HUES6 (cell line): ENCODE data around the gene ZNF560.
"Not testable (repeated sequence)": the region's sequence is repeated elsewhere in the genome, so short reads cannot be mapped to it uniquely, and the experiment has no call there.

Experiments
- H3K27ac ChIP-seq: 2 replicates; pipeline ENCODE4 v1.7.0; 2013; ENCODE audit warnings: low read depth, mild to moderate bottlenecking, low read length, inconsistent platforms
- H3K27me3 ChIP-seq: 2 replicates; pipeline ENCODE4 v1.6.1; 2013; ENCODE audit warnings: low read length; ENCODE audit not compliant: control insufficient read depth, insufficient read depth
- H3K36me3 ChIP-seq: 2 replicates; pipeline ENCODE4 v1.6.1; 2013; ENCODE audit warnings: low read length; ENCODE audit not compliant: control insufficient read depth, insufficient read depth
- H3K4me1 ChIP-seq: 2 replicates; pipeline ENCODE4 v1.6.1; 2013; ENCODE audit warnings: low read length; ENCODE audit not compliant: control insufficient read depth, insufficient read depth
- H3K4me3 ChIP-seq: 2 replicates; pipeline ENCODE4 v1.5.1; 2013; ENCODE audit warnings: low read depth, low read length
- H3K9ac ChIP-seq: one replicate; pipeline ENCODE4 v1.6.1; 2013; ENCODE audit warnings: mild to moderate bottlenecking, low read length
- H3K9me3 ChIP-seq: 2 replicates; pipeline ENCODE4 v1.6.1; 2013; ENCODE audit warnings: low read depth, low read length; ENCODE audit not compliant: control insufficient read depth, insufficient read depth

ZNF560 gene

DNA sequence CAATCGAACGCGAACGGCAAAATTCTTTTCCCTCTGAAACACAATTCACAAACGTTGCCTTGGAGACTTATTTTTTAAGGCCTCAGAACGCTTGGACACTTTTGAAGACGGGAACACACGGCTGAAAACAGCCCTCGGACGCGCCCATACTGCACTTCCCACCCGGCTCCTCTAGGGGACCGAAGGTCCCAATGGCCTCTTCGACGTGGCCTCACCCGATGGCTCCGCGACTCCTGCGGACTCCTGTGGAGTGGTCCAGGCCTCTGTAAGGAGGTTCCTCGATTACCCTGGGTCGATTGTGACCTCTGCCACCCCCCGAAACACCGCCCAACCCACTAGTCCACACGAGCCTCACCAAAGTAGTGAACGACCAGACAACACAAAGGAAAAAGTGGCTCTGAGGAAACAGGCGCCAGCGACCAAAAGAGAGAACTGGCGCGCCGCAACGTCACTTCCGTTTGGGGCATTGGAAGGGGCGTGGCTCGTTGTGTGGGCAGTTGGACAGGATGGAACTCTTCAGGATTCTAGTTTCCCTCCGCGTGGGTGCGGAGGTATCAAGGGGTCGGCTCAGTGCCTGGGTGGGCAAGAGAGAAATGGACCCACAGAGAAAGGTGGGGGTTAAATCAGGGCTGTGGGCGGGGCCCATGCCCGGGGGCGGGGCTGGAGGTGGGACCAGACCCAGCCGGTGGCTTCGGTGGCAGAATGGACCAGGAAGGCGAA lies at the start of gene ZNF560:
Gene ZNF560, minus strand, starts transcription at position 434 of the 720 bp plus-strand sequence. CDS start 23,303 bp downstream, outside the sequence.
- no peak within 1 kb of the TSS for H3K9ac ChIP-seq
- no peak within 1 kb of the TSS for H3K27ac ChIP-seq
- H3K36me3 ChIP-seq: no peaks in the 10 kb centered on the region
- peak within 1 kb of the TSS; percentile 57; the same call in 1 of the 2 replicates for H3K4me3 ChIP-seq
- no peaks in the 10 kb centered on the region for H3K4me1 ChIP-seq
- peaks cover 57% of the 10 kb centered on the region for H3K9me3 ChIP-seq
- H3K27me3 ChIP-seq: no peaks in the 10 kb centered on the region

DNA sequence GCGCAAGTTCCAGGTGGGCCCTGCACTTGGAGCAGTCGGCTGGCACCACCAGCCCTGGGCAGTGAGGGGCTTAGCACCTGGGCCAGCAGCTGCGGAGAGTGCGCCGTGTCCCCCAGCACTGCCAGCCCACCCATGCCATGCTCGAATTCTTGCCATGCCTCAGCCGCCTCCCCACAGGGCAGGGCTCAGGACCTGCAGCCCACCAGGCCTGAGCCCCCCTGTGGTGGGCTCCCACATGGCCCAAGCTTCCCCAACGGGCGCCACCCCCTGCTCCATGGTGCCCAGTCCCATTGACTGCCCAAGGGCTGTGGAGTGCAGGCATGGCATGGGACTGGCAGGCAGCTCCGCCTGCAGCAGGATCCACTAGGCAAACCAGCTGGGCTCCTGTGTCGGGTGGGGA lies 49.5 kb upstream of the ZNF560 start:
- no peak overlapping the region for H3K9ac ChIP-seq
- no peaks in the 10 kb centered on the region for H3K36me3 ChIP-seq
- H3K4me3 ChIP-seq: no peak overlapping the region
- peaks cover 33% of the 10 kb centered on the region for H3K9me3 ChIP-seq
- no peaks in the 10 kb centered on the region for H3K27me3 ChIP-seq
- H3K27ac ChIP-seq: no peak overlapping the region
- H3K4me1 ChIP-seq: no peaks in the 10 kb centered on the region

DNA sequence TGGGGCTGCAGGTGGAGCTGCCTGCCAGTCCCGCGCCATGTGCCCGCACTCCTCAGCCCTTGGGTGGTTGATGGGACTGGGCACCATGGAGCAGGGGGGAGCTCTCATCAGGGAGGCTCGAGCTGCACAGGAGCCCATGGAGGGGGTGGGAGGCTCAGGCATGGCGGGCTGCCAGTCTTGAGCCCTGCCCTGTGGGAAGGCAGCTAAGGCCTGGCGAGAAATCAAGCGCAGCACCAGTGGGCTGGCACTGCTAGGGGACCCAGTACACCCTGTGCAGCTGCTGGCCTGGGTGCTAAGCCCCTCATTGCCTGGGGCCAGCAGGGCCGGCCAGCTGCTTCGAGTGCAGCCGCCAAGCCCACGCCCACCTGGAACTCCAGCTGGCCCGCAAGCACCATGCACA lies 42.9 kb upstream of the ZNF560 start:
- not testable (repeated sequence) for H3K27ac ChIP-seq, H3K36me3 ChIP-seq, H3K4me3 ChIP-seq, H3K9me3 ChIP-seq, H3K9ac ChIP-seq, H3K4me1 ChIP-seq, H3K27me3 ChIP-seq

- not testable (repeated sequence) for H3K4me1 ChIP-seq, H3K27ac ChIP-seq, H3K4me3 ChIP-seq, H3K9ac ChIP-seq, H3K27me3 ChIP-seq
- Histone ChIP-seq H3K9me3 (peaks cover 16% of the 10 kb centered on the region), H3K36me3 (peaks cover 19% of the 10 kb centered on the region)
Observed at GRCh38 chr19:9539921-9540320, 41.5 kb upstream of the ZNF560 start.

DNA sequence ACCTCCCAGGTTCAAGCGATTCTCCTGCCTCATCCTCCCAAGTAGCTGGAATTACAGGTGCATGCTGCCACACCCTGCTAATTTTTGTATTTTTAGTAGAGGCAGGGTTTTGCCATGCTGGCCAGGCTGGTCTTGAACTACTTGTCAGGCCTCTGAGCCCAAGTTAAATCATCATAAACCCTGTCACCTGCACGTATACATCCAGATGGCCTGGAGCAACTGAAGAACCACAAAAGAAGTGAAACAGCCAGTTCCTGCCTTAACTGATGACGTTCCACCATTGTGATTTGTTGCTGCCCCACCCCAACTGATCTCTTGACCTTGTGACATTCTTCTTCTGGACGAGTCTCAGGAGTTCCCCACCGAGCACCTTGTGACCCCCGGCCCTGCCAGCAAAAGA lies 40.8 kb upstream of the ZNF560 start:
- Histone ChIP-seq H3K36me3 (peaks cover 26% of the 10 kb centered on the region), H3K9me3 (peaks cover 20% of the 10 kb centered on the region), H3K27ac (0 out of 2 replicates have a peak overlapping the region, but pooled peaks have one; percentile 88), H3K9ac (peak overlapping the region; percentile 85), H3K4me3 (peak overlapping the region; percentile 93)
- H3K4me1 ChIP-seq, H3K27me3 ChIP-seq: not testable (repeated sequence)

DNA sequence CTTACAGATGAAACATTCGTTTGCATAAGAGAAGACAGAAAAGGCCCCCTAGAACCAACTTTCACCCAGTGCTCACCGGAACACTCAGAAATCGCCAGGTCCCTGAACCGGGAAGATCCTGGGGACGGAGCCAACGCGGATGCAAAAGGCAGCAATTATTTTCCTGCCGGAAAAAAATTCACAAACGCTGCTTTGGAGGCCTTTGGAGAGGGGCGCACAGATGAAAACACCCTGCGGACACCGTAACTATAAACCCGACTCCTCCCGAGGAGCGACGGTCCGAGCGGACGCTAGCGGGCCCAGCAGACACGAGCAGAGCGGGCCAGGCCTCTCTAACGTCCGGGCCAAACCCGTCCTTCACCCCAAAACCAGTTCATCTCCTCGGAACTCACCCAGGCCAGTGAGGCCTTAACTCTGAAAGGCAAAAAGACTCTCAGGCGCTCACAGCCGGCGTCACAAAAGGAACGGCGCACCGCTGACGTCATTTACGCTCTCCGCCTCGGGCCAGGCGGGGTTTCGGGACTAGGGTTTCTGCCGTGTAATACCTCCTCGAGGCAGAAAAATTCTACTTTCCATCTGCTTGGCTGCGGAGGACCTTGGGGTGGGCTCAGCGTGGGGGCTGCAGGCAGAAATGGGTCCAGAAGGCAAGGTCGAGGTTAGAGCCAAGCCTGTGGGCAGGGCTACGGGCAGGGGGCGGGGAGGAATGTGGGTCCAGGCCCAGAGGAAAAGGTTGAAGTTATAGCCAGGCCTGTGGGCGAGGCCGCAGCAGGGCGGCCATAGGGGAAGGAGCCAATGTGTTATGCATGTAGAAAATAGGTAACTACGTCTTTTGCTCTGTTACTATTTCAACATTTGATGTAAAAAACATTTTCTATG lies 40.0 kb upstream of the ZNF560 start, which contains the start of gene ZNF426:
Gene ZNF426, minus strand, starts transcription at position 463 of the 876 bp plus-strand sequence. CDS start 2,413 bp downstream, outside the sequence.
- Histone ChIP-seq H3K4me1 (no peaks in the 10 kb centered on the region), H3K9me3 (peaks cover 27% of the 10 kb centered on the region), H3K9ac (peak within 1 kb of the TSS; percentile 85), H3K36me3 (peaks cover 34% of the 10 kb centered on the region), H3K27ac (peak within 1 kb of the TSS; percentile 88), H3K27me3 (no peaks in the 10 kb centered on the region), H3K4me3 (peak within 1 kb of the TSS; percentile 93)

DNA sequence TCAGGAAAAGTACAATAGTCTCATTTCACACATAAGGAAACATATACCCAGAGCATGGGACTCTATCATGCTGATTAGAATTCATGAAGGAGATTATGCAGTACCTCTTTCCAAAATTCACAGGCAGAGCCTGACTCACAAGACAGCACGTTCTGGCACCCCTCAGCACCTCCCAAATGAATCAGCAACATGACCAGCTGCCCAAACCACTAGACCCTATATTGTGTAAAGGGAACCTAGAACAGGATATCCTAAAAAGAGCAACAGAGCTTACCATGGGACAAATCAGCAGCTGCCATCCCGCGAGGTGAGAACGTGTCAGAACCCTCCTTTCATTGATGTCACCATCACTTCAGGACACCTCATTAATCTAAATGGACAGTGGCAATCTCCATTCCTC lies 37.5 kb upstream of the ZNF560 start:
- H3K9ac ChIP-seq: no peak overlapping the region
- no peaks in the 10 kb centered on the region for H3K27me3 ChIP-seq
- peaks cover 59% of the 10 kb centered on the region for H3K36me3 ChIP-seq
- H3K9me3 ChIP-seq: peaks cover 45% of the 10 kb centered on the region
- H3K4me3 ChIP-seq: no peak overlapping the region
- H3K27ac ChIP-seq: no peak overlapping the region
- H3K4me1 ChIP-seq: no peaks in the 10 kb centered on the region

DNA sequence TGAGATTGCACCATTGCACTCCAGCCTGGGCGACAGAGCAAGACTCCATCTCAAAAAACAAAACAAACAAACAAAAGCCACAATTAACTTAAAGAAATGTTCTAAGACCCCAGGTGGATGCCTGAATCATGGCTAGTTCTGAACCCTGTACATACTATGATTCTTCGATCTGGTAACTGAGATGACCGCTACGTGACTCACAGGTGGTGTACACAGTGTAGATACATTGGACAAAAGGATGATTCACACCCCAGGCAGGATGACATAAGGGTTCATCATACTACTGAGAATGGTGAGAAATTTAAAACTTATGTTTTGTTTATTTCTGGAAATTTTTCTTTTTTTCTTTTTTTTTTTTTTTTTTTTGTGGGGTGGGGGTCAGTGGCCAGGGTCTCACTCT lies 33.5 kb upstream of the ZNF560 start:
- H3K36me3 ChIP-seq: peaks cover 99% of the 10 kb centered on the region
- peaks cover 83% of the 10 kb centered on the region for H3K9me3 ChIP-seq

DNA sequence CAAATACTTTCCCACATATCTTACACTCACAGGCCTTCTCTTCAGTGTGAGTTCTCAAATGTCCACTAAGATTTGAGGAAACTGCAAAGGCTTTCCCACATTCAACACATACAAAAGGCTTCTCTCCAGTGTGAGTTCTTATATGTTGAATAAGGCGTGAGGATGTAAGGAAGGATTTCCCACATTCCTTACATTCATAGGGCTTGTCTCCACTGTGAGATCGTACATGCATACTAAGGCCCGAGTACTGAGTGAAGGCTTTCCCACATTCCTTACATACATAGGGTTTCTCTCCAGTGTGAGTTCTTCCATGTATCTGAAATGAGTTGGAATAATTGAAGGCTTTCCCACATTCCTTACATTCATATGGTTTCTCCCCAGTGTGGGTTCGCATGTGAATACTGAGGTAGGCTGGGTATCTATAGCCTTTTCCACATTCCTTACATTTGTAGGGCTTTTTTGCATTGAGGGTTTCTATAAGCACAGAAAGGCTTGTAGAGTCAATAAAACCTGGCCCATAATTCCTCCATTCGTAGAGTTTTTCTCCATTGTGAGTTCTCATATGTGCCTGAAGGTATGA lies 30.4 kb upstream of the ZNF560 start:
- Histone ChIP-seq H3K9ac (no peak overlapping the region), H3K27ac (no peak overlapping the region), H3K27me3 (no peaks in the 10 kb centered on the region), H3K36me3 (peaks cover 88% of the 10 kb centered on the region), H3K4me1 (no peaks in the 10 kb centered on the region), H3K4me3 (no peak overlapping the region), H3K9me3 (peaks cover 89% of the 10 kb centered on the region)

More for the DNA sequence above, 33.5 kb upstream of the ZNF560 start:
- Histone ChIP-seq H3K27ac (no peak overlapping the region), H3K27me3 (no peaks in the 10 kb centered on the region), H3K9ac (no peak overlapping the region), H3K4me1 (no peaks in the 10 kb centered on the region), H3K4me3 (no peak overlapping the region)

- no peaks in the 10 kb centered on the region for H3K4me1 ChIP-seq
- H3K36me3 ChIP-seq: peaks cover 50% of the 10 kb centered on the region
- no peak overlapping the region for H3K27ac ChIP-seq
- no peak overlapping the region for H3K4me3 ChIP-seq
- H3K9ac ChIP-seq: no peak overlapping the region
- no peaks in the 10 kb centered on the region for H3K27me3 ChIP-seq
- H3K9me3 ChIP-seq: peaks cover 92% of the 10 kb centered on the region
Observed at GRCh38 chr19:9523885-9524474, 25.6 kb upstream of the ZNF560 start.
